ENCODE data around the gene CCSER2. TPM values are rescaled to one million over a fixed set of nuclear protein-coding genes. Genes with fewer than 3 reads are reported as not detected.
"Not testable (repeated sequence)": the region's sequence is repeated elsewhere in the genome, so short reads cannot be mapped to it uniquely, and the experiment has no call there.

CCSER2 gene
- total RNA-seq, 1 donor from 2014 or later = 80.2 TPM

DNA sequence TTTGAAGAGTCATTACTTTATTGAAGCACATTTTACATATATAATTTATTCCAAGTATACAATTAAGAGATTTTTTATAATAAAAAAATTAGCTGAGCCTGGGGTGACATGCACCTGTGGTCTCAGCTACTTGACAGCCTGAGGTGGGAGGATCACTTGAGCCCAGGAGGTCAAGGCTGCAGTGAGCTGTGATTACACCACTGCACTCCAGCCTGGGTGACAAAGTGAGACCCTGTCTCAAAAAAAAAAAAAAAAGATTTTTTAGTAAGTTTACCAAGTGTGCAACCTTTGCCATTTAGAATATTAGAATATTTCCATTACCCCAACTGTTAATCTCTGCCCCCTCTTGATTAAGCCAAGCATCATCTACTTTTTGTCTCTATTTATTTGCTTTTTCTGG, 196.0 kb downstream of the CCSER2 start:
- peaks cover 4% of the 10 kb centered on the region for H3K27me3 Mint-ChIP-seq (ENCODE audit: unreplicated experiment)
- H3K9me3 Mint-ChIP-seq (ENCODE audit: unreplicated experiment) = peaks cover 19% of the 10 kb centered on the region
- DNase-seq (ENCODE audit: low spot score) = no peak
- peaks cover 19% of the 10 kb centered on the region for H3K36me3 Mint-ChIP-seq (ENCODE audit: low read depth, unreplicated experiment)
- peak overlapping the region; percentile 84 for H3K27ac Mint-ChIP-seq (ENCODE audit: unreplicated experiment)
- no peak for TF ChIP-seq CTCF (IDR thresholded peaks at IDR 0.05; ENCODE audit: unreplicated experiment)
- peak overlapping the region; percentile 70 for H3K4me3 Mint-ChIP-seq (ENCODE audit: unreplicated experiment)
- peaks cover 46% of the 10 kb centered on the region for H3K4me1 Mint-ChIP-seq (ENCODE audit: unreplicated experiment)

DNA sequence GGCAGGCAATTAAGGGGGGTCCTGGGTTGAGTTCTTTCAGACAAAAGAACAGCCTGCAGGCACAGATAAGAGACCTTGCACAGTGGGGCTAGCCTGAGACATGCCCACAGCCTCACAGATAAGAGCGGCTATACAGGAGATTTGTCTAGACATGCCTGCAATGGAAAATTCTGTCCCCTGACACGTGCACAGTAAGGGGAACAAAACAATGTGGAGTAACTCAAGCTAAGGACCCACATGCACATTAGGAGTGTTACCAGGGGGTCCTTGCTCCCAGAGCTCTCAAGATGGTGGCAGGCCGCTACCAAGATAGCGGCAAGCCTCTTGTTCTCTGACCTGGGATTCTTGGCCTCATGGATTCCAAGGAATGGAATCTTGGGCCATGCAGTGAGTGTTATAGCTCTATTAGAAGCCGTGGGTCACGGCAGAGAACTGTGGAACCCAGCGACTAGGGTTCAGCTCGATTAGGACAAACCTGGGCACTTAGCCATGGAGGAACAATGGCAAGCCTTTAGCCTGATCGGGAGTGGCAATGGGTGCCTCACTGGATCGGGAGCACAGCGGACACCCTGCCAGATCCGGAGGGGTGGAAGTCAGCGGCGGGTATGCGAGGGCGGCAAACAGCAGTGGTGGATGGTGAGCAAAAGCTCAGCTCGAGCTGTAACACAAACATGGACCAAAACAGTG, 196.9 kb downstream of the CCSER2 start:
- Mint-ChIP-seq H3K27ac (ENCODE audit: unreplicated experiment) (peak overlapping the region; percentile 84), H3K4me1 (ENCODE audit: unreplicated experiment) (peaks cover 43% of the 10 kb centered on the region), H3K9me3 (ENCODE audit: unreplicated experiment) (peaks cover 19% of the 10 kb centered on the region), H3K27me3 (ENCODE audit: unreplicated experiment) (peaks cover 4% of the 10 kb centered on the region), H3K36me3 (ENCODE audit: low read depth, unreplicated experiment) (peaks cover 19% of the 10 kb centered on the region), H3K4me3 (ENCODE audit: unreplicated experiment) (peak overlapping the region; percentile 79)
- DNase-seq (ENCODE audit: low spot score) = no peak
- no peak for TF ChIP-seq CTCF (IDR thresholded peaks at IDR 0.05; ENCODE audit: unreplicated experiment)

DNA sequence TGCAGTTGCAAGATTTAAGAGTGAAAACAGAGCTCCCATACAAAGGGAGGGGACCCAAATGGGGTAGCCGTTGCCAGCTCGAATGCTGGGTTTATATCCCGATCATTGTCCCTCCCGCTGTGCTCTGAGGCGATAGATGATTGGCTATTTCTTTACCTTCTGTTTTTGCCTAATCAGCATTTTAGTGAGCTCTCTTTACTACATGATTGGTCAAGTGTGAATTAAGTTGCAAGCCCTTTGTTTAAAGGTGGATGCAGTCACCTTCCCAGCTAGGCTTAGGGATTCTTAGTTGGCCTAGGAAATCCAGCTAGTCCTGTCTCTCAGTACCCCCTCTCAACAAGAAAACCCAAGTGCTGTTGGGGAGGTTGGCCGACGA, 197.4 kb downstream of the CCSER2 start:
- H3K9me3 Mint-ChIP-seq (ENCODE audit: unreplicated experiment) = peaks cover 19% of the 10 kb centered on the region
- H3K4me3 Mint-ChIP-seq (ENCODE audit: unreplicated experiment) = peak overlapping the region; percentile 79
- H3K27me3 Mint-ChIP-seq (ENCODE audit: unreplicated experiment); DNase-seq (ENCODE audit: low spot score): not testable (repeated sequence)
- H3K4me1 Mint-ChIP-seq (ENCODE audit: unreplicated experiment) = peaks cover 38% of the 10 kb centered on the region
- peaks cover 19% of the 10 kb centered on the region for H3K36me3 Mint-ChIP-seq (ENCODE audit: low read depth, unreplicated experiment)
- H3K27ac Mint-ChIP-seq (ENCODE audit: unreplicated experiment) = peak overlapping the region; percentile 84

DNA sequence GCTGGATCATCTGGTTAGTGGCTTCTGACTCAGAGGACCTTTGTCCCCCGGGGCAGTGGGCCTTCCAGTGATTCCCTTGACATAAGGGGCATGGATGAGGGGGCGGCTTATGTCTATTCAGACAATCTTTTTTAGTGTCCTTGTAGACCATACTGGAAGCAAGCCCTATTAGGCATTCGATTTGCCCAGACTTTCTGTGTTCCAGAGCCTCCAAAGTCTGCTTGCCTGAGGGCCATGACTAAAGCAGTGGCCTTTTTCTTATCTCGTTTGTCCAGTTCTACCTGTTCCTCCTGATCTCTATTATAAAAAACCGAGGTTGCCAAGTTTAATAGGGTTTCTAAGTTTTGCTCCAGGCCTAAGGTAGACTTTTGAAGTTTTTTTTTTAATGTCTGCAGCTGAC, 199.0 kb downstream of the CCSER2 start:
- not testable (repeated sequence) for H3K27ac Mint-ChIP-seq (ENCODE audit: unreplicated experiment); H3K27me3 Mint-ChIP-seq (ENCODE audit: unreplicated experiment); H3K4me3 Mint-ChIP-seq (ENCODE audit: unreplicated experiment); DNase-seq (ENCODE audit: low spot score)
- Mint-ChIP-seq H3K36me3 (ENCODE audit: low read depth, unreplicated experiment) (peaks cover 19% of the 10 kb centered on the region), H3K9me3 (ENCODE audit: unreplicated experiment) (peaks cover 19% of the 10 kb centered on the region), H3K4me1 (ENCODE audit: unreplicated experiment) (peaks cover 28% of the 10 kb centered on the region)

GRCh38 chr10:84528526-84528925, 200.1 kb downstream of the CCSER2 start:
- peaks cover 19% of the 10 kb centered on the region for H3K9me3 Mint-ChIP-seq (ENCODE audit: unreplicated experiment)
- not testable (repeated sequence) for H3K27ac Mint-ChIP-seq (ENCODE audit: unreplicated experiment); DNase-seq (ENCODE audit: low spot score); H3K4me3 Mint-ChIP-seq (ENCODE audit: unreplicated experiment); H3K27me3 Mint-ChIP-seq (ENCODE audit: unreplicated experiment)
- peaks cover 22% of the 10 kb centered on the region for H3K36me3 Mint-ChIP-seq (ENCODE audit: low read depth, unreplicated experiment)
- peaks cover 23% of the 10 kb centered on the region for H3K4me1 Mint-ChIP-seq (ENCODE audit: unreplicated experiment)

- Mint-ChIP-seq H3K36me3 (ENCODE audit: low read depth, unreplicated experiment) (peaks cover 13% of the 10 kb centered on the region), H3K27me3 (ENCODE audit: unreplicated experiment) (peaks cover 2% of the 10 kb centered on the region), H3K4me3 (ENCODE audit: unreplicated experiment) (no peak overlapping the region), H3K27ac (ENCODE audit: unreplicated experiment) (no peak overlapping the region), H3K4me1 (ENCODE audit: unreplicated experiment) (peaks cover 13% of the 10 kb centered on the region), H3K9me3 (ENCODE audit: unreplicated experiment) (peaks cover 14% of the 10 kb centered on the region)
- DNase-seq (ENCODE audit: low spot score) = no peak
- no peak for TF ChIP-seq CTCF (IDR thresholded peaks at IDR 0.05; ENCODE audit: unreplicated experiment)
Measured at GRCh38 chr10:84530724-84531325, 202.4 kb downstream of the CCSER2 start.
